Stimulated activated CD4-positive, alpha-beta T cell treated with anti-CD3 and anti-CD28 coated beads, TNF-alpha, amount 100 ng/mL, for 48 hours (primary cell): Measurements from ENCODE around the gene RTCB.
"Not testable (repeated sequence)": the region's sequence is repeated elsewhere in the genome, so short reads cannot be mapped to it uniquely, and the experiment has no call there.

Source experiments
- DNase-seq, 3 donors: peaks; one replicate each; pipeline ENCODE4 v3.0.0-alpha.2; 2020; ENCODE audit warnings: low read depth in 3 of 3

The RTCB gene

GRCh38 chr22:32389685-32390084, 22.4 kb downstream of the RTCB start:
- DNase-seq: no peak

GRCh38 chr22:32385681-32386080, 26.4 kb downstream of the RTCB start:
- no peak for DNase-seq

- DNase-seq: no peak
Observed at GRCh38 chr22:32380991-32381390, 31.1 kb downstream of the RTCB start.

- DNase-seq: peak in 2 of 3 donors; percentile 3 to 9
Observed at GRCh38 chr22:32378707-32379272, 33.3 kb downstream of the RTCB start.

- DNase-seq: no peak
Observed at GRCh38 chr22:32376681-32377080, 35.4 kb downstream of the RTCB start.

GRCh38 chr22:32375678-32376450, 36.2 kb downstream of the RTCB start:
- DNase-seq: no peak

GRCh38 chr22:32364210-32364609, 47.8 kb downstream of the RTCB start:
- no peak for DNase-seq

- DNase-seq: no peak
Observed at GRCh38 chr22:32361257-32361656, 50.8 kb downstream of the RTCB start.

GRCh38 chr22:32360096-32360495, 52.0 kb downstream of the RTCB start:
- DNase-seq: not testable (repeated sequence)

GRCh38 chr22:32357567-32357966, 54.5 kb downstream of the RTCB start, which contains the start of gene RFPL3:
RFPL3 (plus strand) TSS chr22:32357867; CDS start chr22:32358072, 205 bp downstream.
- DNase-seq: not testable (repeated sequence)

- DNase-seq: no peak
Observed at GRCh38 chr22:32355760-32356159, 56.3 kb downstream of the RTCB start.

GRCh38 chr22:32354360-32355351, 57.4 kb downstream of the RTCB start:
- DNase-seq: no peak

- DNase-seq: no peak
Observed at GRCh38 chr22:32353840-32354239, 58.2 kb downstream of the RTCB start.

- DNase-seq: no peak
Observed at GRCh38 chr22:32353292-32353691, 58.8 kb downstream of the RTCB start.

GRCh38 chr22:32352681-32353080, 59.4 kb downstream of the RTCB start:
- DNase-seq: no peak

- not testable (repeated sequence) for DNase-seq
Observed at GRCh38 chr22:32351875-32352274, 60.2 kb downstream of the RTCB start.

- no peak for DNase-seq
Observed at GRCh38 chr22:32348031-32348611, 63.9 kb downstream of the RTCB start.

GRCh38 chr22:32343941-32344340, 68.1 kb downstream of the RTCB start:
- DNase-seq: no peak

GRCh38 chr22:32342977-32343376, 69.1 kb downstream of the RTCB start:
- no peak for DNase-seq

GRCh38 chr22:32341122-32341740, 70.8 kb downstream of the RTCB start:
- DNase-seq: no peak

- no peak for DNase-seq
Observed at GRCh38 chr22:32340411-32340810, 71.6 kb downstream of the RTCB start.
